Vagina (tissue), 2 donors: ENCODE measurements around the gene ST8SIA5.

Experiments
- CTCF ChIP-seq, 3 experiments: fragments of 450-650 bp in 2 of 3; fragments of 200-600 bp in 1 of 3; sonication (generic) in 1 of 3; IDR thresholded peaks; one replicate each; pipeline ENCODE4 v1.5.1; 2017 to 2019; ENCODE audit warnings: antibody characterized with exemption in 3 of 3, mild to moderate bottlenecking in 2 of 3, moderate library complexity in 2 of 3
- POLR2A ChIP-seq, 2 donors: fragments of 450-650 bp; IDR thresholded peaks; one replicate each; pipeline ENCODE4 v1.6.1; 2017; ENCODE audit warnings: antibody characterized with exemption in 2 of 2, mild to moderate bottlenecking in 2 of 2, moderate library complexity in 2 of 2
- POLR2AphosphoS5 ChIP-seq, 2 donors: sonication (generic); formaldehyde crosslinking; IDR thresholded peaks; one replicate each; pipeline ENCODE4 v1.9.0; 2017; ENCODE audit warnings: antibody characterized with exemption in 2 of 2, mild to moderate bottlenecking in 2 of 2, low read depth in 1 of 2; ENCODE audit not compliant: insufficient read depth in 1 of 2

- no peak for TF ChIP-seq CTCF (IDR thresholded peaks at IDR 0.05)
- TF ChIP-seq POLR2AphosphoS5 (IDR thresholded peaks at IDR 0.05; ENCODE audit: insufficient read depth in 1 of 2, low read depth in 1 of 2) = no peak
- TF ChIP-seq POLR2A (IDR thresholded peaks at IDR 0.05) = no peak
Observed at GRCh38 chr18:46679846-46680598, 76.8 kb downstream of the ST8SIA5 start.
